22Rv1 (cell line): Measurements from ENCODE around the gene ITPR3.

Source experiments
- H3K27ac ChIP-seq: fragments of 450-650 bp; 2 replicates; pipeline ENCODE4 v1.5.1; 2017
- ZFX ChIP-seq: fragments of 450-650 bp; IDR thresholded peaks from 2 replicates; pipeline ENCODE4 v1.6.1; 2017; ENCODE audit warnings: antibody characterized with exemption, borderline replicate concordance
- TF ChIP-seq, protein P1 (sequence below): fragments of 450-650 bp; IDR thresholded peaks from 2 replicates; pipeline ENCODE4 v1.5.1; 2017; ENCODE audit warnings: mild to moderate bottlenecking

ITPR3 gene

DNA sequence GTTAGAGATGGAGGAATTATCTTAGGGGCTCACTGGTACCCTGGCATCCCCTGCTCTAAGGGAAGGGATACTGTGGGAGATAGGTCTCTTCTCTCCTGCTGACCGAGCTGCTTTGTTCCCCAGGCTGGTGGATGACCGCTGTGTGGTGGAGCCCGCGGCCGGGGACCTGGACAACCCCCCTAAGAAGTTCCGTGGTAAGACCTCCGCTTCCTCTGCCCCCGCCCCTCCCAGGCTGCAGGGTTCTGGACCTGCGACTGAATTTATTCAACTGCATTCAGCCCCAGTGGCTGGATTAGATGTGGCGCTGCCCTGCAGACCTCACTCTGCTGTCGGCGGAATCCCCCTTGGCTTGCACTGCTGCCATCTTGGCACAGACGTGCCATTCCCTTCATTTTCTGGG, 19.2 kb downstream of the ITPR3 start:
- TF ChIP-seq, protein P1, sequence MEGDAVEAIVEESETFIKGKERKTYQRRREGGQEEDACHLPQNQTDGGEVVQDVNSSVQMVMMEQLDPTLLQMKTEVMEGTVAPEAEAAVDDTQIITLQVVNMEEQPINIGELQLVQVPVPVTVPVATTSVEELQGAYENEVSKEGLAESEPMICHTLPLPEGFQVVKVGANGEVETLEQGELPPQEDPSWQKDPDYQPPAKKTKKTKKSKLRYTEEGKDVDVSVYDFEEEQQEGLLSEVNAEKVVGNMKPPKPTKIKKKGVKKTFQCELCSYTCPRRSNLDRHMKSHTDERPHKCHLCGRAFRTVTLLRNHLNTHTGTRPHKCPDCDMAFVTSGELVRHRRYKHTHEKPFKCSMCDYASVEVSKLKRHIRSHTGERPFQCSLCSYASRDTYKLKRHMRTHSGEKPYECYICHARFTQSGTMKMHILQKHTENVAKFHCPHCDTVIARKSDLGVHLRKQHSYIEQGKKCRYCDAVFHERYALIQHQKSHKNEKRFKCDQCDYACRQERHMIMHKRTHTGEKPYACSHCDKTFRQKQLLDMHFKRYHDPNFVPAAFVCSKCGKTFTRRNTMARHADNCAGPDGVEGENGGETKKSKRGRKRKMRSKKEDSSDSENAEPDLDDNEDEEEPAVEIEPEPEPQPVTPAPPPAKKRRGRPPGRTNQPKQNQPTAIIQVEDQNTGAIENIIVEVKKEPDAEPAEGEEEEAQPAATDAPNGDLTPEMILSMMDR = no peak
- TF ChIP-seq ZFX = no peak
- no peak overlapping the region for H3K27ac ChIP-seq

DNA sequence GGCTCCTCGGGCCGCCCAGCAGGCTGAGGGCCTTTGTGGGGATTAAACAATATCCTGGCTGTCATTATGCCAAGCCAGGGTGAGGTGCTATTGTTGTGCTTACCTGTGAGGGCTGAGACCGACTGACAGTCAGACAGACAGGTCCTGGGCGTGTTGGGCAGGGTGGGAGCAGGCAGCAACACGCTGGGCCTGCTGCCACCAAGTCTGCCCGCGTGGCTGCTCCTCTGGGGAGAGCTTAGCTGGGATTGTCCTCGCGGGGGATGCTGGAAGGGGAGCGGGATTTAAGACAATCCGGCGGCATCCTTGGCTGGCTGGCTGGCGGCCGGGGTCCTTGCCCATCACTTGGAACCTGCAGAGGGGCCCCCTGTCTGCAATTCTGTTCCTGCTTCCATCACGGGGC, 20.0 kb downstream of the ITPR3 start:
- TF ChIP-seq, protein P1 = no peak
- no peak for TF ChIP-seq ZFX
- H3K27ac ChIP-seq = no peak overlapping the region

DNA sequence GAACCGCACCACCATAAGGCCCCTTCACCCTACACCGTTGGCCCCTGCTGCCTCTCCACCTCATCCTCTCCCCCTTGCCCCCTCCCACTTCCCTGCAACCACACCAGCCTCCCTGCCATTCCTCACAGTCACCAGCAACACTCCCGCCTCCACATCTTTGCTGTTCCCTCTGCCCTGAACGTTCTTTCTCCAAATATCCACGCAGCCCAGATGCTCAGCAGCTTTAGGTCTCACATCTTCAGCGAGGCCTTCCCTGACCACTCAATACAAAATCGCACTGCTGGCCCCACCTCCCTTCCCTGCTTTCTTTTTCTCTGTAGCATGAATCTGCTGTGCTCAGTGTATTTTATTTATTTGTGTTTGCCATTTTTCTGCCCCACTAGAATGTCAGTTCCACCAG, 20.5 kb downstream of the ITPR3 start:
- no peak overlapping the region for H3K27ac ChIP-seq

DNA sequence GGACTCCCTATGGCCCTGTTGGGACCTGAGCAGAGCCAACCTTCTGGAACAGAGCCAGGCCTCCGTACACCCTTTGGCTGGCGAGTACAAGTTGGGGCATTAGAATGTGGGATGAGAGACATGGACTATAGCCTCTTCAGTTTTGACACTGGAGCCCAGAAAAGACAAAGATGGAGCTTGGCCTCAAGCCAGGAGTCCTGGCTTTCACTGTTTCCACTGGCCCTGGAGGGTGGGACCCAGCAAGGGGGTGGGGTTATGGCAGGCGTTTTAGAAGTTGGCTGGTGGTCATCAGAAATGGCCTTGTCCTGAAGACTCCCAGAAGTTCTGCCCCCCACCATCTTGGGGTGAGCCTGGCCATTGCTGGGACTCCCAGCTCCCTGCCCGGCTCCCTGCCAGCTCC, 21.8 kb downstream of the ITPR3 start:
- no peak overlapping the region for H3K27ac ChIP-seq
- TF ChIP-seq, protein P1 = no peak
- TF ChIP-seq ZFX = no peak

More for the DNA sequence above, 20.5 kb downstream of the ITPR3 start:
- TF ChIP-seq, protein P1 = no peak
- TF ChIP-seq ZFX = no peak

DNA sequence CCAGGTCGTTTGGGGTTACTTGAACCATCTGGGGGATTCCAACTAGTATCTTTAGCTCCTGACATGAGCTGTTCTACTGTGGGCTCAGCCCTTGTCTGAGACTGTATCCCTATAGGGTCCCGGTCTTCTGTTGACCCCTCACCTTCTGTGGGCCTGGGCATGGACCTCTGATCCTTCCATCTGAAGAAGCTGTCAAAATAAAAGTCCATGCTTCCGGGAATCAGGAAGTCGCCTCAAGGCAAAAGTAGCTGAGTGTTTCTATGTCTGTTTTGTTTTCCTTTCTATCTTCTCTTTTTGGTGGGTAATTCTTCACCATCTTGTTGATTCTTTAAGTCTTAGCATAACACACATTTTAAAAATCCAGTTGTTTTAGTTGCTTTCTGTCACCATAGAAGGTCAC, 30.3 kb downstream of the ITPR3 start:
- TF ChIP-seq, protein P1 = no peak
- TF ChIP-seq ZFX = no peak
- H3K27ac ChIP-seq = no peak overlapping the region

DNA sequence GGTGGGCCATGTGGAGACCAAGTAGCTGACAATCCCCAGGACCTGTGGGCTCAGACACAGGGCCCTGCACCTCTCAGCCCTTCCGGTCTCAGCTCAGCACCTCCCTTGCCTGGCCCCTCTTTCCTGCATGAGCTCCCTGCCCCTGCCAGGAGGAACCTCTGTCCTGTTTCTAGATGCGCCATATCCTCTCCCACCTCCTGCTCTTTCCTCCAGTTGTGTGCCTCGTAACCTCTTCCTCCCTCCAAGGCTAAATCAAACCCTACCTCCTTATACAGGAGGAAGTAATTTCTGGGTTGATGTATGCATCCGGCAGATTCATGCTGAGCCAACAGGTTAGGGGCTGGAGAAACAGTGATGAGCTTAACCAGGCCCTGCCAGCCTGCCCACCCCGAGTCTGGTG, 30.9 kb downstream of the ITPR3 start:
- no peak overlapping the region for H3K27ac ChIP-seq
- no peak for TF ChIP-seq ZFX
- TF ChIP-seq, protein P1 = no peak

DNA sequence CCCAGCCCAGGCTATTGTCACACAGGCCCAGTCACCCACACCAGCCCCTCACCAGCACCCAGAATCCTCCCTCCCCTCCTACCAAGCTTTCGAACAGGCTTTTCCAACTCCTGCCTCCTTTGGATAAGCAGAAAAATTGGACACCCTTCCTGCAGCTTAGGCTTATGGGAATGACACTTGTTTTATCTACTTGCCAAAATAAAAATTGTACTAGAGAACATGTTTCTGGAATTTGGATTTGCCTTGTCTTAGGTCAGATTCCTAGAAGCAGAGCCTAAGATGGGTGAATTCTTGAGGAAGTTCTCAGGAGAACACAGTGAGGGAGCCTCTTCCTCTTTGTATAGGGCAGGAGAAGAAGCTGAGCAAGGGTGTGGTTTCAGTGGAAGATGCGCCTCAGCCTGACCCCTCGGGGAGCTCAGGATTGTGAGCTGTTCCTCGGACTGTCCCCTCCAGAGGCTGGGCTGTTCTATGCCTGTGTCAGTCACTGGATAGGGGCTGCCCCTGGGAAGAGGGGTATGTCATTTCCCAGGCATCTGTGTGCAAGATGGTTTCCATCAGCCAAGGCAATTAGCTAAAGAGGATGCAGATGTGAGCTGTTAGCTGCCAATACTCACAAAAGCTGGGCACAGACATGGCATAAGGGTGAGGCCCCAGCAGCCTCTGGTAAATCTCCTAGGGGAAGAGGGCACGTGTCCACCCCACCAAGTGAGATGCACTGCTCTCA, 33.9 kb downstream of the ITPR3 start:
- H3K27ac ChIP-seq = no peak overlapping the region
- no peak for TF ChIP-seq ZFX
- TF ChIP-seq, protein P1 = no peak
